GM12874 (cell line): ENCODE measurements around the gene NDEL1.

Experiments
- CTCF ChIP-seq: IDR thresholded peaks from 2 replicates; pipeline ENCODE4 v1.5.1; 2011; ENCODE audit warnings: low read depth, mild to moderate bottlenecking, control low read depth, low read length, moderate library complexity; ENCODE audit not compliant: insufficient read depth

The NDEL1 gene

GRCh38 chr17:8480011-8480976 is 44.6 kb downstream of the NDEL1 start:
- no peak for TF ChIP-seq CTCF

- no peak for TF ChIP-seq CTCF
These were observed 45.4 kb downstream of the NDEL1 start for GRCh38 chr17:8481089-8481488.

GRCh38 chr17:8481703-8482102 is 46.0 kb downstream of the NDEL1 start:
- no peak for TF ChIP-seq CTCF

- TF ChIP-seq CTCF: no peak
These were observed 46.9 kb downstream of the NDEL1 start for GRCh38 chr17:8482546-8482945.

- no peak for TF ChIP-seq CTCF
These were observed 48.8 kb downstream of the NDEL1 start for GRCh38 chr17:8484465-8484864.

- TF ChIP-seq CTCF: no peak
These were observed 49.8 kb downstream of the NDEL1 start for GRCh38 chr17:8485491-8485890.

- TF ChIP-seq CTCF: no peak
These were observed 51.5 kb downstream of the NDEL1 start for GRCh38 chr17:8487130-8487645.
